Heart right ventricle (tissue), 16 donors: ENCODE measurements around the gene PRDM8. TPM values are rescaled to one million over a fixed set of nuclear protein-coding genes. Genes with fewer than 3 reads are reported as not detected.

Experiments
- ATAC-seq, 8 donors: fragments of 200-7000 bp; cut with Tn5 transposase; one replicate each; pipeline ENCODE4 v1.9.1; 2020; ENCODE audit warnings: mild to moderate bottlenecking in 8 of 8, moderate library complexity in 8 of 8, moderate number of reproducible peaks in 1 of 8
- DNase-seq, 2 donors: peaks; one replicate each; pipeline ENCODE4 v3.0.0-alpha.2; 2020
- H3K27ac ChIP-seq, 10 donors: fragments of 200-600 bp; sonication (generic) in 2 of 10; one replicate each; pipeline versions ENCODE4 v1.5.0 to v1.8.0; 2020 to 2022; ENCODE audit warnings: mild to moderate bottlenecking in 3 of 10
- H3K27me3 ChIP-seq, 7 donors: fragments of 200-600 bp; one replicate each; pipeline ENCODE4 v1.8.0; 2021 to 2022; ENCODE audit warnings: mild to moderate bottlenecking in 2 of 7
- H3K36me3 ChIP-seq, 9 donors: fragments of 200-600 bp; sonication (generic) in 1 of 9; one replicate each; pipeline versions ENCODE4 v1.5.0 to v1.8.0; 2020 to 2022; ENCODE audit warnings: mild to moderate bottlenecking in 2 of 9
- H3K4me1 ChIP-seq, 9 donors: fragments of 200-600 bp; sonication (generic) in 1 of 9; one replicate each; pipeline versions ENCODE4 v1.5.0 to v1.8.0; 2020 to 2022; ENCODE audit warnings: mild to moderate bottlenecking in 4 of 9
- H3K4me3 ChIP-seq, 10 donors: fragments of 200-600 bp; sonication (generic) in 2 of 10; one replicate each; pipeline versions ENCODE4 v1.5.0 to v1.8.0; 2020 to 2022; ENCODE audit warnings: mild to moderate bottlenecking in 7 of 10, moderate library complexity in 2 of 10
- H3K9me3 ChIP-seq, 11 donors: fragments of 200-600 bp in 10 of 11; sonication (generic) in 2 of 11; one replicate each; pipeline versions ENCODE4 v1.5.0 to v1.8.0; 2013 to 2022; ENCODE audit warnings: mild to moderate bottlenecking in 2 of 11, control low read depth in 1 of 11, moderate library complexity in 1 of 11
- CTCF ChIP-seq, 9 donors: fragments of 200-600 bp; sonication (generic) in 2 of 9; IDR thresholded peaks; one replicate each; pipeline versions ENCODE4 v1.5.0 to v1.8.0; 2021 to 2022; ENCODE audit warnings: antibody characterized with exemption in 9 of 9, mild to moderate bottlenecking in 5 of 9, moderate library complexity in 1 of 9
- WGBS, 2 donors: extraction: QIAGEN DNeasy Blood & Tissue Kit; methylation state at CpG; one replicate each; pipeline ENCODE4 v1.1.7; 2013; ENCODE audit warnings: inconsistent platforms in 1 of 2; 5-methylcytosine and 5-hydroxymethylcytosine counted together
- intact Hi-C, 10 donors: fragments of 100-400 bp; cut with DNase I; formaldehyde crosslinking; loops; one replicate each; pipeline versions ENCODE4 v1.11.1 to v1.14.2; 2022
- polyA plus RNA-seq, 2 donors: library from polyadenylated mRNA; stranded (reverse); fragments of 200-250 nt; gene quantifications; one replicate each; pipeline ENCODE4 v1.2.3, GENCODE V29; 2013
- total RNA-seq, 10 donors: library from RNA; stranded (reverse); fragmentation: NEBNext Ultra II Directional in 3 of 10; extraction: Animal tissue kit (Norgen Biotek cat#: 25700) in 3 of 10; gene quantifications; one replicate each; pipeline versions ENCODE4 v1.2.1 to v1.2.4, GENCODE V29; 2021 to 2023
- donor health status: Arrhythmogenic right ventricular cardiomyopathy.
- donor health status: ischemic (EF 13 %, LVEDD 7.1; RV severe dilation, severe dysfunction).
- donor health status: healthy with polysubstance abuse.
- donor health status: DM: no; HTN: yes; CAD: no.
- donor health status: DM: no; HTN: no; CAD: no.
- donor health status: ischemic (EF 25% LVEDD 6.9; RV normal size, moderate dysfunction).
- donor health status: ischemic (EF 25% LVEDD 5.7; RV mildly dilated, moderate dysfunction).
- donor health status: healthy.
- donor health status: DM: yes; HTN: yes; CAD: no.
- donor health status: Ischemic cardiomyopathy.
- donor health status: ischemic (EF 35%, LVEDD 5.7; RV mildly dilated, moderate dysfunction).
- donor health status: nonischemic (EF 11% LVEDD 7.7; RV severe dilation, severe dysfunction).
- donor health status: DM: yes; HTN: yes; CAD: no.
- donor health status: PGD.
- donor health status: ischemic (EF 29% LVEDD 5.4; RV normal size, mild dysfunction).
- donor health status: nonischemic (EF 23%, LVEDD 6.1; RV moderate dilation, normal function).

PRDM8 gene
- total and polyA plus RNA-seq, 12 donors, result 0.23 to 1.9 (median 0.67) TPM

GRCh38 chr4:80225595-80225994, 28.3 kb downstream of the PRDM8 start:
- Histone ChIP-seq H3K27me3 (peaks cover 0 to 79% (median 23%) of the 10 kb centered on the region in 7 donors), H3K9me3 (no peaks in the 10 kb centered on the region), H3K27ac (no peak overlapping the region), H3K4me1 (no peaks in the 10 kb centered on the region), H3K4me3 (no peak overlapping the region), H3K36me3 (no peaks in the 10 kb centered on the region)
- TF ChIP-seq CTCF (IDR thresholded peaks at IDR 0.05), result no peak
- DNase-seq (no peak), ATAC-seq (no peak)
- 67 to 78% methylated on average over 2 of the region's 2 CpGs for WGBS, 2 donors
- intact Hi-C loops, result no loop called here

GRCh38 chr4:80226094-80226493, 28.8 kb downstream of the PRDM8 start:
- H3K9me3 ChIP-seq, result no peaks in the 10 kb centered on the region
- no peak for TF ChIP-seq CTCF (IDR thresholded peaks at IDR 0.05)
- no peak overlapping the region for H3K4me3 ChIP-seq
- H3K27ac ChIP-seq, result no peak overlapping the region
- intact Hi-C loops, result no loop called here
- H3K27me3 ChIP-seq, result peaks cover 0 to 74% (median 21%) of the 10 kb centered on the region in 7 donors
- no peaks in the 10 kb centered on the region for H3K4me1 ChIP-seq
- ATAC-seq, result no peak
- DNase-seq, result no peak
- 37 to 49% methylated on average over 2 of the region's 2 CpGs for WGBS, 2 donors
- H3K36me3 ChIP-seq, result no peaks in the 10 kb centered on the region

GRCh38 chr4:80228460-80228859, 31.2 kb downstream of the PRDM8 start:
- ATAC-seq (no peak), DNase-seq (no peak)
- Histone ChIP-seq H3K4me3 (no peak overlapping the region), H3K27ac (no peak overlapping the region), H3K4me1 (no peaks in the 10 kb centered on the region), H3K9me3 (no peaks in the 10 kb centered on the region), H3K27me3 (peaks cover 0 to 54% (median 9%) of the 10 kb centered on the region in 7 donors), H3K36me3 (no peaks in the 10 kb centered on the region)
- intact Hi-C loops, result no loop called here
- TF ChIP-seq CTCF (IDR thresholded peaks at IDR 0.05), result no peak

- WGBS, 2 donors, result 58 to 66% methylated on average over 2 of the region's 2 CpGs
- Histone ChIP-seq H3K4me1 (no peaks in the 10 kb centered on the region), H3K27ac (no peak overlapping the region), H3K36me3 (no peaks in the 10 kb centered on the region), H3K9me3 (no peaks in the 10 kb centered on the region), H3K4me3 (no peak overlapping the region), H3K27me3 (peaks cover 0 to 48% (median 9%) of the 10 kb centered on the region in 7 donors)
- intact Hi-C loops, result no loop called here
- ATAC-seq (no peak), DNase-seq (no peak)
- no peak for TF ChIP-seq CTCF (IDR thresholded peaks at IDR 0.05)
Measured at GRCh38 chr4:80229128-80229527, 31.8 kb downstream of the PRDM8 start.
